ENCODE data around the gene KCNIP4. TPM values are rescaled to one million over a fixed set of nuclear protein-coding genes. Genes with fewer than 3 reads are reported as not detected.

The KCNIP4 gene
- total and polyA plus RNA-seq, 2 of the 8 experiments (the other 6 are each of a cell fraction or from before 2014, with no cell fraction given): 0.06 TPM; not detected in 1

GRCh38 chr4:21848021-21848420 is 100.6 kb downstream of the KCNIP4 start:
- Histone ChIP-seq H3K18ac (ENCODE audit: extremely low read depth, low read length) (no peak overlapping the region), H4K5ac (ENCODE audit: insufficient read length, low read depth, low read length) (no peak overlapping the region), H3K9ac (replicated peaks in 1 of 4; ENCODE audit: extremely low read depth in 1 of 4, low read depth in 3 of 4, low read length in 3 of 4) (no peak overlapping the region), H3K36me3 (ENCODE audit: control insufficient read depth in 2 of 4, insufficient read depth in 4 of 4, low read length in 3 of 4) (no peaks in the 10 kb centered on the region), H2AK5ac (ENCODE audit: low read depth, low read length) (no peak overlapping the region), H2BK20ac (ENCODE audit: low read length) (no peak overlapping the region), H3K14ac (ENCODE audit: insufficient read length) (no peak overlapping the region), H4K91ac (replicated peaks; ENCODE audit: insufficient read length, low read length) (no peak overlapping the region), H2BK120ac (replicated peaks; ENCODE audit: low read depth, low read length) (no peak overlapping the region), H3K79me1 (ENCODE audit: low read depth, low read length) (no peaks in the 10 kb centered on the region), H2BK15ac (ENCODE audit: low read length) (no peak overlapping the region), H3K4me3 (ENCODE audit: extremely low read depth in 1 of 4, insufficient read depth in 2 of 4, low read depth in 3 of 4, low read length in 4 of 4) (no peak overlapping the region), H3K23me2 (ENCODE audit: low read depth, low read length) (no peaks in the 10 kb centered on the region), H3K9me3 (ENCODE audit: insufficient read depth in 2 of 2, low read depth in 1 of 2, low read length in 1 of 2) (no peaks in the 10 kb centered on the region), H3K27me3 (replicated peaks in 1 of 4; ENCODE audit: control insufficient read depth in 3 of 4, extremely low read depth in 1 of 4, insufficient read depth in 3 of 4, low read length in 3 of 4) (no peaks in the 10 kb centered on the region), H4K8ac (ENCODE audit: extremely low read depth, insufficient read depth, low read length) (no peak overlapping the region), H3K4me1 (replicated peaks in 1 of 4; ENCODE audit: control insufficient read depth in 3 of 4, insufficient read depth in 4 of 4, low read length in 3 of 4) (0 out of 7 replicates have a peak, but pooled peaks cover 0 to 2% (median 0%) of the 10 kb centered on the region in 4 experiments), H3K23ac (ENCODE audit: insufficient read length) (no peak overlapping the region), H2AFZ (ENCODE audit: low read length) (no peak overlapping the region), H3K56ac (replicated peaks; ENCODE audit: insufficient read length, low read depth, low read length) (no peak overlapping the region), H2BK12ac (ENCODE audit: low read depth, low read length) (no peak overlapping the region), H4K20me1 (replicated peaks in 1 of 2; ENCODE audit: control insufficient read depth in 1 of 2, insufficient read depth in 2 of 2, low read length in 2 of 2) (no peaks in the 10 kb centered on the region), H3K27ac (ENCODE audit: low read depth, low read length) (no peak overlapping the region), H3K4me2 (ENCODE audit: insufficient read depth in 1 of 2, low read depth in 2 of 2, low read length in 2 of 2) (no peak overlapping the region), H2BK5ac (ENCODE audit: low read depth, low read length) (no peak overlapping the region), H3K79me2 (ENCODE audit: control insufficient read depth in 1 of 2, insufficient read depth in 2 of 2, low read length in 2 of 2) (no peaks in the 10 kb centered on the region), H3K4ac (replicated peaks; ENCODE audit: insufficient read length, low read depth, low read length) (no peak overlapping the region)
- TF ChIP-seq, protein P1, sequence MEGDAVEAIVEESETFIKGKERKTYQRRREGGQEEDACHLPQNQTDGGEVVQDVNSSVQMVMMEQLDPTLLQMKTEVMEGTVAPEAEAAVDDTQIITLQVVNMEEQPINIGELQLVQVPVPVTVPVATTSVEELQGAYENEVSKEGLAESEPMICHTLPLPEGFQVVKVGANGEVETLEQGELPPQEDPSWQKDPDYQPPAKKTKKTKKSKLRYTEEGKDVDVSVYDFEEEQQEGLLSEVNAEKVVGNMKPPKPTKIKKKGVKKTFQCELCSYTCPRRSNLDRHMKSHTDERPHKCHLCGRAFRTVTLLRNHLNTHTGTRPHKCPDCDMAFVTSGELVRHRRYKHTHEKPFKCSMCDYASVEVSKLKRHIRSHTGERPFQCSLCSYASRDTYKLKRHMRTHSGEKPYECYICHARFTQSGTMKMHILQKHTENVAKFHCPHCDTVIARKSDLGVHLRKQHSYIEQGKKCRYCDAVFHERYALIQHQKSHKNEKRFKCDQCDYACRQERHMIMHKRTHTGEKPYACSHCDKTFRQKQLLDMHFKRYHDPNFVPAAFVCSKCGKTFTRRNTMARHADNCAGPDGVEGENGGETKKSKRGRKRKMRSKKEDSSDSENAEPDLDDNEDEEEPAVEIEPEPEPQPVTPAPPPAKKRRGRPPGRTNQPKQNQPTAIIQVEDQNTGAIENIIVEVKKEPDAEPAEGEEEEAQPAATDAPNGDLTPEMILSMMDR (IDR thresholded peaks at IDR 0.05; ENCODE audit: control extremely low read depth in 1 of 3, insufficient read depth in 1 of 3, low read depth in 1 of 3, low read length in 3 of 3): no peak
- TF ChIP-seq PHF8 (conservative IDR thresholded peaks at IDR 0.05; ENCODE audit: low read depth, low read length): no peak
- TF ChIP-seq KDM1A (IDR thresholded peaks at IDR 0.05; ENCODE audit: borderline replicate concordance, low read length): no peak
- TF ChIP-seq MAFK (IDR thresholded peaks at IDR 0.05; ENCODE audit: low read depth, low read length): no peak
- no peak for TF ChIP-seq SIRT6 (IDR thresholded peaks at IDR 0.05; ENCODE audit: low read length)
- TF ChIP-seq SAP30 (IDR thresholded peaks at IDR 0.05; ENCODE audit: insufficient read depth, insufficient replicate concordance, low read length): no peak
- TF ChIP-seq E2F6 (IDR thresholded peaks at IDR 0.05): no peak
- DNase-seq (ENCODE audit: low read depth in 1 of 2, low spot score in 2 of 2) (no peak), FAIRE-seq (no peak)
- POLR2A ChIA-PET (ENCODE audit: partially characterized antibody): no interaction called here
- WGBS, 2 experiments (ENCODE audit: extremely low coverage in 1 of 2, insufficient coverage in 1 of 2, insufficient read length in 1 of 2, insufficient replicate concordance in 2 of 2, low coverage in 1 of 2, low lambda C conversion rate in 2 of 2, missing lambda C conversion rate in 1 of 2): 78% methylated on average over 2 of the region's 2 CpGs; no CpG with 5 or more reads in 1 of the 2 experiments
- CTCF ChIA-PET (ENCODE audit: partially characterized antibody): no interaction called here

Data from H1 (cell line).